Fibroblast of skin of left quadriceps (primary cell): ENCODE data around the gene CCDC154.
"Not testable (repeated sequence)": the region's sequence is repeated elsewhere in the genome, so short reads cannot be mapped to it uniquely, and the experiment has no call there.

Source experiments
- DNase-seq, 2 experiments: peaks; one replicate each; pipeline ENCODE4 v3.0.0-alpha.2; 2013; ENCODE audit warnings: low read depth in 2 of 2

The CCDC154 gene

GRCh38 chr16:1474082-1474795 lies 29.9 kb upstream of the CCDC154 start:
- no peak for DNase-seq

GRCh38 chr16:1472974-1473373 lies 28.6 kb upstream of the CCDC154 start:
- DNase-seq = no peak

- no peak for DNase-seq
These were observed 27.3 kb upstream of the CCDC154 start for GRCh38 chr16:1471569-1472194.

GRCh38 chr16:1470481-1471251 lies 26.3 kb upstream of the CCDC154 start:
- no peak for DNase-seq

GRCh38 chr16:1469693-1470201 lies 25.4 kb upstream of the CCDC154 start:
- DNase-seq = no peak

- not testable (repeated sequence) for DNase-seq
These were observed 24.8 kb upstream of the CCDC154 start for GRCh38 chr16:1469141-1469540.

GRCh38 chr16:1468426-1468810 lies 24.1 kb upstream of the CCDC154 start:
- DNase-seq = no peak

GRCh38 chr16:1466968-1467521 lies 22.7 kb upstream of the CCDC154 start:
- DNase-seq = no peak

- DNase-seq = no peak
These were observed 21.7 kb upstream of the CCDC154 start for GRCh38 chr16:1466054-1466453.

GRCh38 chr16:1465567-1465915 lies 21.2 kb upstream of the CCDC154 start:
- DNase-seq = no peak

GRCh38 chr16:1464894-1465566 lies 20.7 kb upstream of the CCDC154 start:
- DNase-seq = no peak

- DNase-seq = no peak
These were observed 20.0 kb upstream of the CCDC154 start for GRCh38 chr16:1464196-1464893.

- no peak for DNase-seq
These were observed 16.8 kb upstream of the CCDC154 start for GRCh38 chr16:1461146-1461545.

GRCh38 chr16:1460602-1461138 lies 16.3 kb upstream of the CCDC154 start:
- DNase-seq = no peak

- no peak for DNase-seq
These were observed 15.6 kb upstream of the CCDC154 start for GRCh38 chr16:1459967-1460366.

- no peak for DNase-seq
These were observed 14.6 kb upstream of the CCDC154 start for GRCh38 chr16:1458977-1459341.

- DNase-seq = peak; percentile 5 to 8
These were observed 14.1 kb upstream of the CCDC154 start for GRCh38 chr16:1458336-1458976.

- no peak for DNase-seq
These were observed 13.3 kb upstream of the CCDC154 start for GRCh38 chr16:1457489-1458245.

GRCh38 chr16:1456951-1457350 lies 12.6 kb upstream of the CCDC154 start:
- DNase-seq = no peak
